ENCODE results near the gene ZNF888.

GRCh38 chr19:52942386-52943133, 19.3 kb upstream of the ZNF888 start:
- no peak for TF ChIP-seq POLR2AphosphoS5 (IDR thresholded peaks at IDR 0.05; ENCODE audit: low read depth, low read length)
- TF ChIP-seq, protein P1, sequence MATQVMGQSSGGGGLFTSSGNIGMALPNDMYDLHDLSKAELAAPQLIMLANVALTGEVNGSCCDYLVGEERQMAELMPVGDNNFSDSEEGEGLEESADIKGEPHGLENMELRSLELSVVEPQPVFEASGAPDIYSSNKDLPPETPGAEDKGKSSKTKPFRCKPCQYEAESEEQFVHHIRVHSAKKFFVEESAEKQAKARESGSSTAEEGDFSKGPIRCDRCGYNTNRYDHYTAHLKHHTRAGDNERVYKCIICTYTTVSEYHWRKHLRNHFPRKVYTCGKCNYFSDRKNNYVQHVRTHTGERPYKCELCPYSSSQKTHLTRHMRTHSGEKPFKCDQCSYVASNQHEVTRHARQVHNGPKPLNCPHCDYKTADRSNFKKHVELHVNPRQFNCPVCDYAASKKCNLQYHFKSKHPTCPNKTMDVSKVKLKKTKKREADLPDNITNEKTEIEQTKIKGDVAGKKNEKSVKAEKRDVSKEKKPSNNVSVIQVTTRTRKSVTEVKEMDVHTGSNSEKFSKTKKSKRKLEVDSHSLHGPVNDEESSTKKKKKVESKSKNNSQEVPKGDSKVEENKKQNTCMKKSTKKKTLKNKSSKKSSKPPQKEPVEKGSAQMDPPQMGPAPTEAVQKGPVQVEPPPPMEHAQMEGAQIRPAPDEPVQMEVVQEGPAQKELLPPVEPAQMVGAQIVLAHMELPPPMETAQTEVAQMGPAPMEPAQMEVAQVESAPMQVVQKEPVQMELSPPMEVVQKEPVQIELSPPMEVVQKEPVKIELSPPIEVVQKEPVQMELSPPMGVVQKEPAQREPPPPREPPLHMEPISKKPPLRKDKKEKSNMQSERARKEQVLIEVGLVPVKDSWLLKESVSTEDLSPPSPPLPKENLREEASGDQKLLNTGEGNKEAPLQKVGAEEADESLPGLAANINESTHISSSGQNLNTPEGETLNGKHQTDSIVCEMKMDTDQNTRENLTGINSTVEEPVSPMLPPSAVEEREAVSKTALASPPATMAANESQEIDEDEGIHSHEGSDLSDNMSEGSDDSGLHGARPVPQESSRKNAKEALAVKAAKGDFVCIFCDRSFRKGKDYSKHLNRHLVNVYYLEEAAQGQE (IDR thresholded peaks at IDR 0.05; ENCODE audit: insufficient read depth in 1 of 2, low read depth in 2 of 2, low read length in 2 of 2): no peak
- TF ChIP-seq TAF1 (IDR thresholded peaks at IDR 0.05; ENCODE audit: borderline replicate concordance, insufficient read depth, low read length): no peak
- no peak for TF ChIP-seq SIN3A (IDR thresholded peaks at IDR 0.05; ENCODE audit: borderline replicate concordance, insufficient read depth, low read length)
